ENCODE measurements around the gene KANK2. TPM values are rescaled to one million over a fixed set of nuclear protein-coding genes. Genes with fewer than 3 reads are reported as not detected.

Gene KANK2
- total and polyA plus RNA-seq, 2 of the 4 experiments (the other 2 are of a cell fraction), result 104 to 176 TPM

DNA sequence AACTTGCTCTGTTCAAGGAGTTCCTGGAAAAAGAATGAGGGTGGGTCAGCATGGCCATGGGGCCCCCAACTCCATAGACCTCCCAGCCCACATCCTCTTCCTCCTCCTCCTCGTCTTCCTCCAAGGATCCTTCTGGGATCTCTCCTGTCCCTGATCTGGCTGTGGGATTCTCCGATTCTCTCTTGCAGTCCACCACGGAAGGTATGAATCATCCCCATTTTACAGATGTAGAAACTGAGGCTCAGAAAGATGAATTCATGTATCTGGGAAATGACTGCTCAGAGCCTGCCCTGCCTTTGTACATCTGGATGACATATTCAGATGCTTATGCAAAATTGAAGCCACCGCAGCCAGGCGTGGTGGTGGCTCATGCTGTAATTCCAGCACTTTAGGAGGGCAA, 2.2 kb upstream of the KANK2 start:
- Histone ChIP-seq H3K9ac (ENCODE audit: low read depth, low read length) (no peak overlapping the region), H3K4me1 (ENCODE audit: control insufficient read depth, insufficient read depth, low read length) (peaks cover 24% of the 10 kb centered on the region), H3K27ac (ENCODE audit: insufficient read depth, low read length) (no peak overlapping the region), H2BK20ac (ENCODE audit: low read depth, low read length) (0 out of 2 replicates have a peak overlapping the region, but pooled peaks have one; percentile 6), H2AK5ac (ENCODE audit: low read depth, low read length) (peak overlapping the region; percentile 34; the same call in 1 of the 2 replicates), H3K4me2 (ENCODE audit: low read depth, low read length) (no peak overlapping the region), H4K20me1 (ENCODE audit: insufficient read depth, low read length) (peaks cover 5% of the 10 kb centered on the region; the same call in 1 of the 2 replicates), H2BK120ac (ENCODE audit: low read depth, low read length) (no peak overlapping the region), H3K4me3 (ENCODE audit: insufficient read depth, low read depth, low read length) (no peak overlapping the region), H2BK5ac (ENCODE audit: low read depth, low read length, poor library complexity, severe bottlenecking) (no peak overlapping the region), H4K8ac (ENCODE audit: low read depth in 2 of 2, low read length in 2 of 2) (no peak overlapping the region), H3K9me3 (ENCODE audit: control insufficient read depth, insufficient read depth, low read length) (no peaks in the 10 kb centered on the region), H4K5ac (ENCODE audit: low read depth, low read length) (no peak overlapping the region), H3K23ac (ENCODE audit: low read depth, low read length) (no peak overlapping the region), H3K56ac (ENCODE audit: extremely low read depth, insufficient read depth, low read length) (no peak overlapping the region), H3K79me1 (ENCODE audit: low read depth in 1 of 2, low read length in 2 of 2) (peaks cover 24 to 47% of the 10 kb centered on the region in 2 experiments), H2AK9ac (replicated peaks; ENCODE audit: low read depth, low read length, poor library complexity) (no peak overlapping the region), H3K36me3 (ENCODE audit: control insufficient read depth, insufficient read depth, low read length) (peaks cover 12% of the 10 kb centered on the region), H3K9me1 (ENCODE audit: insufficient read depth, low read length) (peaks cover 16% of the 10 kb centered on the region), H3K27me3 (ENCODE audit: control insufficient read depth, insufficient read depth, low read length) (no peaks in the 10 kb centered on the region), H3K4ac (ENCODE audit: low read depth, low read length) (no peak overlapping the region), H3K18ac (ENCODE audit: low read depth, low read length) (no peak overlapping the region), H3K14ac (replicated peaks; ENCODE audit: low read depth, low read length) (no peak overlapping the region), H2BK15ac (ENCODE audit: low read depth, low read length) (no peak overlapping the region), H2AFZ (replicated peaks; ENCODE audit: low read length, poor library complexity) (no peak overlapping the region), H4K91ac (ENCODE audit: insufficient read depth, low read depth, low read length) (peak overlapping the region; percentile 39; the same call in 1 of the 2 replicates)
- POLR2A ChIA-PET (ENCODE audit: unreplicated experiment), result no interaction called here
- dilution Hi-C loops (cut with HindIII; ENCODE audit: low sequenced_read_pairs, unreplicated experiment), result no loop called here
- WGBS, 2 experiments (ENCODE audit: extremely low coverage in 2 of 2, insufficient read length in 1 of 2), result 80% methylated on average over 2 of the region's 5 CpGs; no CpG with 5 or more reads in 1 of the 2 experiments
- no peak for DNase-seq
- CTCF ChIA-PET, result no interaction called here
- in situ Hi-C loops (cut with MboI; ENCODE audit: low sequenced_read_pairs), result no loop called here
- ATAC-seq (ENCODE audit: low read depth), result no peak
- TF ChIP-seq MXI1 (IDR thresholded peaks at IDR 0.05; ENCODE audit: borderline replicate concordance, low read depth, low read length) (no peak), BHLHE40 (IDR thresholded peaks at IDR 0.05; ENCODE audit: low read depth, low read length) (no peak), POLR2A (IDR thresholded peaks at IDR 0.05; ENCODE audit: low read depth, low read length) (no peak), MAFK (IDR thresholded peaks at IDR 0.05; ENCODE audit: low read depth, low read length) (no peak), CEBPB (IDR thresholded peaks at IDR 0.05; ENCODE audit: low read depth, low read length) (no peak), RFX5 (IDR thresholded peaks at IDR 0.05; ENCODE audit: low read depth, low read length) (no peak), CHD1 (IDR thresholded peaks at IDR 0.05; ENCODE audit: low read depth, low read length) (no peak), MAZ (IDR thresholded peaks at IDR 0.05; ENCODE audit: borderline replicate concordance, low read depth, low read length) (no peak), RAD21 (IDR thresholded peaks at IDR 0.05; ENCODE audit: low read length) (no peak), NFE2L2 (IDR thresholded peaks at IDR 0.05; ENCODE audit: low read depth, low read length) (no peak), FOS (IDR thresholded peaks at IDR 0.05; ENCODE audit: low read depth, low read length) (no peak), RCOR1 (IDR thresholded peaks at IDR 0.05; ENCODE audit: insufficient replicate concordance, low read length) (no peak)
- TF ChIP-seq, protein P1, sequence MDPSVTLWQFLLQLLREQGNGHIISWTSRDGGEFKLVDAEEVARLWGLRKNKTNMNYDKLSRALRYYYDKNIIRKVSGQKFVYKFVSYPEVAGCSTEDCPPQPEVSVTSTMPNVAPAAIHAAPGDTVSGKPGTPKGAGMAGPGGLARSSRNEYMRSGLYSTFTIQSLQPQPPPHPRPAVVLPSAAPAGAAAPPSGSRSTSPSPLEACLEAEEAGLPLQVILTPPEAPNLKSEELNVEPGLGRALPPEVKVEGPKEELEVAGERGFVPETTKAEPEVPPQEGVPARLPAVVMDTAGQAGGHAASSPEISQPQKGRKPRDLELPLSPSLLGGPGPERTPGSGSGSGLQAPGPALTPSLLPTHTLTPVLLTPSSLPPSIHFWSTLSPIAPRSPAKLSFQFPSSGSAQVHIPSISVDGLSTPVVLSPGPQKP (IDR thresholded peaks at IDR 0.05; ENCODE audit: borderline replicate concordance, low read depth, low read length), result no peak
- TF ChIP-seq, protein P2, sequence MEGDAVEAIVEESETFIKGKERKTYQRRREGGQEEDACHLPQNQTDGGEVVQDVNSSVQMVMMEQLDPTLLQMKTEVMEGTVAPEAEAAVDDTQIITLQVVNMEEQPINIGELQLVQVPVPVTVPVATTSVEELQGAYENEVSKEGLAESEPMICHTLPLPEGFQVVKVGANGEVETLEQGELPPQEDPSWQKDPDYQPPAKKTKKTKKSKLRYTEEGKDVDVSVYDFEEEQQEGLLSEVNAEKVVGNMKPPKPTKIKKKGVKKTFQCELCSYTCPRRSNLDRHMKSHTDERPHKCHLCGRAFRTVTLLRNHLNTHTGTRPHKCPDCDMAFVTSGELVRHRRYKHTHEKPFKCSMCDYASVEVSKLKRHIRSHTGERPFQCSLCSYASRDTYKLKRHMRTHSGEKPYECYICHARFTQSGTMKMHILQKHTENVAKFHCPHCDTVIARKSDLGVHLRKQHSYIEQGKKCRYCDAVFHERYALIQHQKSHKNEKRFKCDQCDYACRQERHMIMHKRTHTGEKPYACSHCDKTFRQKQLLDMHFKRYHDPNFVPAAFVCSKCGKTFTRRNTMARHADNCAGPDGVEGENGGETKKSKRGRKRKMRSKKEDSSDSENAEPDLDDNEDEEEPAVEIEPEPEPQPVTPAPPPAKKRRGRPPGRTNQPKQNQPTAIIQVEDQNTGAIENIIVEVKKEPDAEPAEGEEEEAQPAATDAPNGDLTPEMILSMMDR (conservative IDR thresholded peaks at IDR 0.05; ENCODE audit: low read depth, low read length), result no peak
- TF ChIP-seq, protein P3, sequence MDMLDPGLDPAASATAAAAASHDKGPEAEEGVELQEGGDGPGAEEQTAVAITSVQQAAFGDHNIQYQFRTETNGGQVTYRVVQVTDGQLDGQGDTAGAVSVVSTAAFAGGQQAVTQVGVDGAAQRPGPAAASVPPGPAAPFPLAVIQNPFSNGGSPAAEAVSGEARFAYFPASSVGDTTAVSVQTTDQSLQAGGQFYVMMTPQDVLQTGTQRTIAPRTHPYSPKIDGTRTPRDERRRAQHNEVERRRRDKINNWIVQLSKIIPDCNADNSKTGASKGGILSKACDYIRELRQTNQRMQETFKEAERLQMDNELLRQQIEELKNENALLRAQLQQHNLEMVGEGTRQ (IDR thresholded peaks at IDR 0.05; ENCODE audit: low read depth, low read length), result no peak
- intact Hi-C loops (cut with micrococcal nuclease), result no loop called here
- no TSS peak for BruUV-seq (replicated peaks)

Data from IMR-90 (cell line).